Panc1 (cell line): ENCODE data around the gene ZDBF2.

ENCODE experiments used
- POLR2AphosphoS5 ChIP-seq: IDR thresholded peaks from 2 replicates; pipeline ENCODE4 v1.6.1; 2012; ENCODE audit warnings: mild to moderate bottlenecking, low read depth, low read length, moderate library complexity
- SIN3A ChIP-seq: IDR thresholded peaks from 2 replicates; pipeline ENCODE4 v1.6.1; 2012; ENCODE audit warnings: low read depth, mild to moderate bottlenecking, low read length, moderate library complexity, borderline replicate concordance; ENCODE audit not compliant: insufficient read depth
- TF ChIP-seq, protein P1 (sequence below): fragments of 450-650 bp; IDR thresholded peaks from 2 replicates; pipeline ENCODE4 v1.5.1; 2017; ENCODE audit warnings: mild to moderate bottlenecking

DNA sequence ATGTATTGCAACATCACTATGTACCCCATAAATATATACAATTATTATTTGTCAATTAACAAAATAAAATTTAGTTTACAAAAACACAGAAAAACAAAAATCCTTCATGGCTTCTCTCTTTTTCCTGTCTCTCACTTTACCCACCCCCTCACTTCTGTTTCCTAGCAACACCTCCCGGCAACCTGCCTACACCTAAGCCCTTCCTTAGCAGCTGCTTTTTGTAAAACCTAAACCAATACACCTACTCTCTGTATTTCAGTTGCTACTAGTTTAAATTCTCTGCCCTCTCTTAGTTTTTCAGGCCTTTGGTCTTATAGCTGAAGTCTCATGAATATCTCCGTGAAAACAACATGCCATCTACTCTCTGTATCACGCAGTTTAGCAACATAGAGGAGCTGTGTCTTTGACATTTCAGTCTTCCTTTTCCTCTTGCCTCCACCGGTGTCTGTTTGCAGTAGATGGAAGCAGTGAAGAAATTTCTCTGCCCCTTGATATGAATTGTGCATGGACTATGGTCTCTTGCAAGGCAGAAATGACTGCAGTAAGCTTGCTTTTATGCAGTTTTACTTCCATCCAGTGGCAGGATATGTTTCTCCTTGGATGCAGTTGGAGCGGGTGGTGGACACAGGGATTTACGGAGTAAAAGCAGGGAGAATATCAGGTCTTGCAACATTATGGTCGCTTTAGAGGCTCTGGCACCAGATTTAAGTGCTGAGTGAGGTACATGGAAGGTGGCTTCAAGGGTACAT lies 42.0 kb upstream of the ZDBF2 start:
- TF ChIP-seq, protein P1, sequence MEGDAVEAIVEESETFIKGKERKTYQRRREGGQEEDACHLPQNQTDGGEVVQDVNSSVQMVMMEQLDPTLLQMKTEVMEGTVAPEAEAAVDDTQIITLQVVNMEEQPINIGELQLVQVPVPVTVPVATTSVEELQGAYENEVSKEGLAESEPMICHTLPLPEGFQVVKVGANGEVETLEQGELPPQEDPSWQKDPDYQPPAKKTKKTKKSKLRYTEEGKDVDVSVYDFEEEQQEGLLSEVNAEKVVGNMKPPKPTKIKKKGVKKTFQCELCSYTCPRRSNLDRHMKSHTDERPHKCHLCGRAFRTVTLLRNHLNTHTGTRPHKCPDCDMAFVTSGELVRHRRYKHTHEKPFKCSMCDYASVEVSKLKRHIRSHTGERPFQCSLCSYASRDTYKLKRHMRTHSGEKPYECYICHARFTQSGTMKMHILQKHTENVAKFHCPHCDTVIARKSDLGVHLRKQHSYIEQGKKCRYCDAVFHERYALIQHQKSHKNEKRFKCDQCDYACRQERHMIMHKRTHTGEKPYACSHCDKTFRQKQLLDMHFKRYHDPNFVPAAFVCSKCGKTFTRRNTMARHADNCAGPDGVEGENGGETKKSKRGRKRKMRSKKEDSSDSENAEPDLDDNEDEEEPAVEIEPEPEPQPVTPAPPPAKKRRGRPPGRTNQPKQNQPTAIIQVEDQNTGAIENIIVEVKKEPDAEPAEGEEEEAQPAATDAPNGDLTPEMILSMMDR, result no peak
- no peak for TF ChIP-seq POLR2AphosphoS5
- TF ChIP-seq SIN3A, result no peak
